Measurements from ENCODE around the gene COBL.

- TF ChIP-seq CTCF (IDR thresholded peaks at IDR 0.05) (no peak), POLR2A (IDR thresholded peaks at IDR 0.05) (no peak)
Observed at GRCh38 chr7:51237446-51238133, 79.0 kb downstream of the COBL start.

Measured in adrenal gland (tissue), 5 donors.